Esophagus muscularis mucosa (tissue), 4 donors: ENCODE results near the gene KIAA2012. TPM values are rescaled to one million over a fixed set of nuclear protein-coding genes. Genes with fewer than 3 reads are reported as not detected.

Source experiments
- DNase-seq: peaks from one replicate; pipeline ENCODE4 v3.0.0-alpha.2; 2017; ENCODE audit errors: extremely low spot score
- H3K27ac ChIP-seq, 4 donors: fragments of 200-600 bp; sonication (generic); replicated peaks in 1 of 4; 1 replicate in 3 of 4; 2 replicates in 1 of 4; pipeline ENCODE4 v1.5.1; 2016 to 2019; ENCODE audit warnings: mild to moderate bottlenecking in 1 of 4
- H3K27me3 ChIP-seq, 4 donors: fragments of 200-600 bp; sonication (generic); one replicate each; pipeline versions ENCODE4 v1.5.1 to v1.6.0; 2016 to 2019
- H3K36me3 ChIP-seq, 4 donors: fragments of 200-600 bp; sonication (generic); one replicate each; pipeline ENCODE4 v1.5.1; 2016 to 2019
- H3K4me1 ChIP-seq, 4 donors: fragments of 200-600 bp; sonication (generic); one replicate each; pipeline ENCODE4 v1.5.1; 2016 to 2019
- H3K4me3 ChIP-seq, 4 donors: fragments of 200-600 bp; sonication (generic); 1 replicate in 2 of 4; 2 replicates in 2 of 4; pipeline ENCODE4 v1.5.1; 2016 to 2019; ENCODE audit warnings: mild to moderate bottlenecking in 4 of 4, moderate library complexity in 1 of 4
- H3K9me3 ChIP-seq, 4 donors: fragments of 200-600 bp; sonication (generic); 1 replicate in 3 of 4; 2 replicates in 1 of 4; pipeline ENCODE4 v1.5.1; 2016 to 2019
- CTCF ChIP-seq, 3 experiments: fragments of 200-600 bp in 2 of 3; fragments of 450-650 bp in 1 of 3; sonication (generic) in 2 of 3; IDR thresholded peaks; one replicate each; pipeline ENCODE4 v1.5.1; 2017 to 2019; ENCODE audit warnings: antibody characterized with exemption in 3 of 3, mild to moderate bottlenecking in 2 of 3, moderate library complexity in 1 of 3
- EP300 ChIP-seq: sonication (generic); formaldehyde crosslinking; IDR thresholded peaks from one replicate; pipeline ENCODE4 v1.6.1; 2017; ENCODE audit warnings: antibody characterized with exemption
- POLR2A ChIP-seq: fragments of 450-650 bp; IDR thresholded peaks from one replicate; pipeline ENCODE4 v1.6.1; 2017; ENCODE audit warnings: antibody characterized with exemption, moderate library complexity, mild to moderate bottlenecking, low read depth
- POLR2AphosphoS5 ChIP-seq, 2 donors: sonication (generic); formaldehyde crosslinking; IDR thresholded peaks; one replicate each; pipeline ENCODE4 v1.6.1; 2017; ENCODE audit warnings: antibody characterized with exemption in 2 of 2
- WGBS: methylation state at CpG from one replicate; pipeline ENCODE4 v1.1.5; 2018; 5-methylcytosine and 5-hydroxymethylcytosine counted together
- intact Hi-C: fragments of 100-400 bp; cut with DNase I; formaldehyde crosslinking; loops from one replicate; pipeline ENCODE4 v1.15.1; 2023
- total RNA-seq, 4 donors: library from RNA; depleted of rRNA; stranded (reverse); fragments of >200 nt; gene quantifications; one replicate each; pipeline versions ENCODE4 v1.1.0 to v1.2.1, GENCODE V29; 2016

KIAA2012 gene
- total RNA-seq, 4 donors from 2014 or later = 0.45 TPM; not detected in 3

DNA sequence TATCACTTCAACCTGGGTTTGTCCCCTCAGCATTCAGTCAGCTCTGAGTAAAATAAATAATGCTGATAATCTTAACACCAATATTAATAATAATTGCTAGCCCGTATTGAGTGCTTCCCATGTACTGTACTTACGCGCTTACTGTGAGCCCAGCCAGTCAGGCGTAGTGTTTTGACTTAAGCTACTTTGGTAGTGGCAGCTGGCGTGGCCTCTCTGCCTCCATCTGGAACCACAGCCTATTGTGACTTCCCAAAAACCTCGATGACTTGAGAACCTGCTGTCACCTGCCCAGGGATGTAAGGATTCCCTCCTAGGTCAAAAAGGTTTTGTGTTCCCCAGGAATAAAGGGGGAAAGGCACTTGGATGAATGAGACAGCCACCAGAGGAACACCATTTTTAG, 112.1 kb downstream of the KIAA2012 start:
- no peak overlapping the region for H3K4me3 ChIP-seq
- intact Hi-C loops = no loop called here
- TF ChIP-seq POLR2AphosphoS5 (IDR thresholded peaks at IDR 0.05) (no peak), CTCF (IDR thresholded peaks at IDR 0.05) (no peak), POLR2A (no peak), EP300 (no peak)

GRCh38 chr2:202186641-202187202, 113.7 kb downstream of the KIAA2012 start:
- WGBS = 80% methylated on average over 4 of the region's 4 CpGs
- H3K4me1 ChIP-seq = no peaks in the 10 kb centered on the region
- no peak for TF ChIP-seq POLR2AphosphoS5 (IDR thresholded peaks at IDR 0.05)
- no peak for TF ChIP-seq CTCF (IDR thresholded peaks at IDR 0.05)
- TF ChIP-seq POLR2A = no peak
- TF ChIP-seq EP300 = no peak
- H3K27ac ChIP-seq = no peak overlapping the region
- H3K27me3 ChIP-seq = peaks cover 0 to 5% (median 0%) of the 10 kb centered on the region in 4 donors
- no peak for DNase-seq
- no peak overlapping the region for H3K4me3 ChIP-seq
- intact Hi-C loops = no loop called here
- H3K9me3 ChIP-seq = no peaks in the 10 kb centered on the region
- H3K36me3 ChIP-seq = no peaks in the 10 kb centered on the region

More for the DNA sequence above, 112.1 kb downstream of the KIAA2012 start:
- WGBS = 91% methylated on average over 6 of the region's 6 CpGs
- H3K36me3 ChIP-seq = no peaks in the 10 kb centered on the region
- H3K27me3 ChIP-seq = peaks cover 0 to 5% (median 0%) of the 10 kb centered on the region in 4 donors
- H3K4me1 ChIP-seq = no peaks in the 10 kb centered on the region
- no peaks in the 10 kb centered on the region for H3K9me3 ChIP-seq
- no peak for DNase-seq
- no peak overlapping the region for H3K27ac ChIP-seq

DNA sequence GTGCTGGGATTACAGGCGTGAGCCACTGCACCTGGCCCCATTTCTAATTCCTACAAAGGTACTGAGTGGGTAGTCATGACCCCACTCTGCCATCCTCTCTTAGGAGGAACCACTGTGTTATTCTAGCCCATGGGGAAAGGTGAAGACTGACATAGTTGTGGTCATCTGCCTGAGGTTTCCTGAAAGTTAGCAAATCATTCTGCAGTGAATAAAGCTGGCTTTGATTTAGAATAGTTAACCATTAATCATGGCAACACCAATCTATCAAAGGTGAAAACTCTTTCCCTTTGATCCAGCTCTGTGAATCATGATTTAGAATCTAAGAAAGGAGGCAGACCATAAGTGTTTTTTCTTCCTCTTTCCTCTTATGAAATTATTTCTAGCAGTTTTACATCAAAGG, 114.5 kb downstream of the KIAA2012 start:
- Histone ChIP-seq H3K27ac (no peak overlapping the region), H3K27me3 (peaks cover 0 to 5% (median 0%) of the 10 kb centered on the region in 4 donors), H3K9me3 (no peaks in the 10 kb centered on the region), H3K4me3 (no peak overlapping the region), H3K4me1 (no peaks in the 10 kb centered on the region), H3K36me3 (no peaks in the 10 kb centered on the region)
- intact Hi-C loops = no loop called here
- TF ChIP-seq POLR2A (no peak), POLR2AphosphoS5 (IDR thresholded peaks at IDR 0.05) (no peak), CTCF (IDR thresholded peaks at IDR 0.05) (no peak), EP300 (no peak)
- WGBS = 64% methylated on average over 1 of the region's 1 CpG
- DNase-seq = no peak

GRCh38 chr2:202193305-202193704, 120.2 kb downstream of the KIAA2012 start:
- H3K36me3 ChIP-seq = no peaks in the 10 kb centered on the region
- no peak for TF ChIP-seq EP300
- no peaks in the 10 kb centered on the region for H3K9me3 ChIP-seq
- no peak overlapping the region for H3K27ac ChIP-seq
- H3K4me1 ChIP-seq = no peaks in the 10 kb centered on the region
- no peak overlapping the region for H3K4me3 ChIP-seq
- intact Hi-C loops = no loop called here
- no peaks in the 10 kb centered on the region for H3K27me3 ChIP-seq
- DNase-seq = peak; percentile 88
- 92% methylated on average over 5 of the region's 5 CpGs for WGBS

DNA sequence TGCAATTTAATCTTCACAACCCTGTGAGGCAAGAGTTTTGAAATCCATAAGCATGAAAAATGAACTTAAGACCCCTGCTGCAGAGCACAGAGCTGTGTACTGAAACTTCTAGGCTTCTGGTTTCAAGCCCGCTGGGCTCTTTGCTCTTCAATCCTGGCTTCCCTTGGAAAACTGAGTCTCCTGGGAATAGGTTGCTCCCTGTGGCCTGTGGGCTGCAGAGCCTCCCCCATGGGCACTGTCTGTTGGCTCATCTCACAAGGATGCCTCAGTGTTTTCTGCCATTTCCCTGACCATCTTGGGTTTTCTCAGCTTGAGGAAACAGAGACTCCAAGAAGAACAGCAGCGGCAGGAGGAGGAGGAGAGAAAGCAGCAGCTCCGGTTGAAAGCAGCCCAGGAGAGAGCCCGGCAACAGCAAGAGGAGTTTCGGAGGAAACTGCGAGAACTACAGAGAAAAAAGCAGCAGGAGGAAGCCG, 120.9 kb downstream of the KIAA2012 start:
- intact Hi-C loops = no loop called here
- Histone ChIP-seq H3K4me3 (no peak overlapping the region), H3K4me1 (no peaks in the 10 kb centered on the region), H3K27ac (no peak overlapping the region), H3K27me3 (no peaks in the 10 kb centered on the region), H3K9me3 (no peaks in the 10 kb centered on the region), H3K36me3 (no peaks in the 10 kb centered on the region)
- peak; percentile 60 for DNase-seq
- WGBS = 75% methylated on average over 7 of the region's 7 CpGs
- no peak for TF ChIP-seq POLR2A
- TF ChIP-seq CTCF (IDR thresholded peaks at IDR 0.05) = no peak
- TF ChIP-seq POLR2AphosphoS5 (IDR thresholded peaks at IDR 0.05) = no peak
- no peak for TF ChIP-seq EP300
